Amygdala (tissue), 56 donors: ENCODE results near the gene SLC22A1.

ENCODE experiments used
- DNase-seq, 56 donors: peaks; one replicate each; lab custom pipeline; 2025; lab: John Stamatoyannopoulos, UW

The SLC22A1 gene

DNA sequence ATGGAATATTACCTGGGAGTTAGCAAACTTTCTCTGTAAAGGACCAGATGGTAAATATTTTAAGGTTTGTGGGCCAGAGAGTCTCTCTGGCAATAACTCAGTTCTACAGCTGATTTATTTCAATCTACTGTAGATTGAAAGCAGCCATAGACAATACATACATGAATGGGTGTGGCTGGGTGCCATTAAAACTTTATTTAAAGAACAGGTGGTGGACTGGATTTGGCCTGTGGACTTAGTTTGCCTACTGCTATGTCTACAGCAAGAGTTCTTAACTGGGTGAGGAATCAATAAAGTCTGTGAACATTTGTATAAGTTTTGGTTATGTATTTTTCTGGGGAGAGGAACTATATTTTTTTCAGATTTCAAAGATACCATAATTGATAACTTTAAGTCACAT lies 81.9 kb downstream of the SLC22A1 start:
- no peak for DNase-seq

GRCh38 chr6:160203953-160204352 lies 82.3 kb downstream of the SLC22A1 start:
- no peak for DNase-seq

DNA sequence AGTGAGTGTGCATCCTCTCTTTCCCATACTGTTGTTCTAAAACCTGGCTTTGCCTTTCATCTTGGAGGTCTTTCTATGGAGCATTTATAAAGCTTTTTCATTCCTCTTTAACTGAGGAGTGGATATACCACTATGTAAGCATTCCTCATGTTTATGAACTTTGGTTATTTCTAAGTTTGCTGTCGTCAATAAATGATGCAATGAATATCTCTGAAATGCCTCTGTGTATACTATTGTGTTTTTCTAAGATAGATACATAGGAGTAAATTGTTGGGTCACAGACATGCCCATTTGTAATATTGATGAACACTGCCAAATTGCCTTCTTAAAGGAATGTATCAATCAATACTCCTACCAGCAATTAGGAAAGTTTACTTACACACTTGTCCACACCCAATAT lies 83.1 kb downstream of the SLC22A1 start:
- DNase-seq, result no peak

GRCh38 chr6:160207618-160208017 lies 86.0 kb downstream of the SLC22A1 start:
- no peak for DNase-seq
